Suprapubic skin (tissue), 4 donors: ENCODE measurements around the gene ZNF841. TPM values are rescaled to one million over a fixed set of nuclear protein-coding genes. Genes with fewer than 3 reads are reported as not detected.

ENCODE experiments used
- DNase-seq, 2 donors: peaks; one replicate each; pipeline ENCODE4 v3.0.0-alpha.2; 2019; ENCODE audit warnings: low spot score in 2 of 2
- H3K27ac ChIP-seq: fragments of 200-600 bp; sonication (generic); one replicate; pipeline ENCODE4 v1.5.1; 2019
- H3K27me3 ChIP-seq: fragments of 200-600 bp; sonication (generic); one replicate; pipeline ENCODE4 v1.5.1; 2019
- H3K36me3 ChIP-seq: fragments of 200-600 bp; sonication (generic); one replicate; pipeline ENCODE4 v1.5.1; 2019
- H3K4me1 ChIP-seq: fragments of 200-600 bp; sonication (generic); one replicate; pipeline ENCODE4 v1.5.1; 2019
- H3K4me3 ChIP-seq: fragments of 200-600 bp; sonication (generic); one replicate; pipeline ENCODE4 v1.5.1; 2019; ENCODE audit warnings: mild to moderate bottlenecking
- H3K9me3 ChIP-seq: fragments of 200-600 bp; sonication (generic); one replicate; pipeline ENCODE4 v1.5.1; 2019
- CTCF ChIP-seq, 2 donors: fragments of 200-600 bp in 1 of 2; fragments of 450-650 bp in 1 of 2; sonication (generic) in 1 of 2; IDR thresholded peaks; one replicate each; pipeline ENCODE4 v1.5.1; 2016 to 2019; ENCODE audit warnings: antibody characterized with exemption in 2 of 2, mild to moderate bottlenecking in 1 of 2, moderate library complexity in 1 of 2
- EP300 ChIP-seq: sonication (generic); formaldehyde crosslinking; IDR thresholded peaks from one replicate; pipeline ENCODE4 v1.6.1; 2017; ENCODE audit warnings: antibody characterized with exemption
- POLR2A ChIP-seq, 2 donors: fragments of 450-650 bp; IDR thresholded peaks; one replicate each; pipeline ENCODE4 v1.6.1; 2017; ENCODE audit warnings: antibody characterized with exemption in 2 of 2, mild to moderate bottlenecking in 2 of 2, moderate library complexity in 2 of 2
- POLR2AphosphoS5 ChIP-seq, 3 donors: sonication (generic); formaldehyde crosslinking; IDR thresholded peaks; one replicate each; pipeline ENCODE4 v1.6.1; 2017; ENCODE audit warnings: antibody characterized with exemption in 3 of 3
- WGBS: methylation state at CpG from one replicate; pipeline ENCODE4 v1.1.5; 2018; 5-methylcytosine and 5-hydroxymethylcytosine counted together
- total RNA-seq, 4 donors: library from RNA; depleted of rRNA; stranded (reverse); fragments of >200 nt; gene quantifications; one replicate each; pipeline ENCODE4 v1.1.0, GENCODE V29; 2016

Gene ZNF841
- total RNA-seq, 4 donors from 2014 or later = 12.4 to 33.7 (median 18.6) TPM

GRCh38 chr19:52094526-52095130, 937 bp downstream of the ZNF841 start:
- Histone ChIP-seq H3K4me1 (peaks cover 17% of the 10 kb centered on the region), H3K27ac (peak overlapping the region; percentile 88), H3K9me3 (peaks cover 23% of the 10 kb centered on the region), H3K27me3 (no peaks in the 10 kb centered on the region), H3K4me3 (peak overlapping the region; percentile 94), H3K36me3 (peaks cover 27% of the 10 kb centered on the region)
- 3% methylated on average over 12 of the region's 12 CpGs for WGBS
- no peak for TF ChIP-seq POLR2A (IDR thresholded peaks at IDR 0.05)
- no peak for TF ChIP-seq EP300
- TF ChIP-seq POLR2AphosphoS5 (IDR thresholded peaks at IDR 0.05) = no peak
- TF ChIP-seq CTCF (IDR thresholded peaks at IDR 0.05) = no peak
- no peak for DNase-seq

- DNase-seq = no peak
- H3K4me1 ChIP-seq = no peaks in the 10 kb centered on the region
- no peak overlapping the region for H3K4me3 ChIP-seq
- no peak overlapping the region for H3K27ac ChIP-seq
- no peak for TF ChIP-seq POLR2A (IDR thresholded peaks at IDR 0.05)
- TF ChIP-seq CTCF (IDR thresholded peaks at IDR 0.05) = no peak
- H3K9me3 ChIP-seq = peaks cover 16% of the 10 kb centered on the region
- peaks cover 92% of the 10 kb centered on the region for H3K36me3 ChIP-seq
- no peaks in the 10 kb centered on the region for H3K27me3 ChIP-seq
Measured at GRCh38 chr19:52086481-52086880, 9.1 kb downstream of the ZNF841 start.

GRCh38 chr19:52070496-52070895, 25.1 kb downstream of the ZNF841 start:
- 86% methylated on average over 5 of the region's 5 CpGs for WGBS
- TF ChIP-seq POLR2A (IDR thresholded peaks at IDR 0.05) = no peak
- TF ChIP-seq EP300 = no peak
- TF ChIP-seq CTCF (IDR thresholded peaks at IDR 0.05) = no peak
- no peak for TF ChIP-seq POLR2AphosphoS5 (IDR thresholded peaks at IDR 0.05)
- H3K27ac ChIP-seq = no peak overlapping the region
- peaks cover 99% of the 10 kb centered on the region for H3K36me3 ChIP-seq
- peaks cover 59% of the 10 kb centered on the region for H3K9me3 ChIP-seq
- no peak for DNase-seq
- no peak overlapping the region for H3K4me3 ChIP-seq
- no peaks in the 10 kb centered on the region for H3K4me1 ChIP-seq
- H3K27me3 ChIP-seq = no peaks in the 10 kb centered on the region

GRCh38 chr19:52069653-52070052, 25.9 kb downstream of the ZNF841 start:
- Histone ChIP-seq H3K9me3 (peaks cover 59% of the 10 kb centered on the region), H3K4me3 (no peak overlapping the region), H3K4me1 (no peaks in the 10 kb centered on the region), H3K36me3 (peaks cover 99% of the 10 kb centered on the region), H3K27me3 (no peaks in the 10 kb centered on the region), H3K27ac (no peak overlapping the region)
- 93% methylated on average over 2 of the region's 2 CpGs for WGBS
- DNase-seq = no peak
- TF ChIP-seq POLR2AphosphoS5 (IDR thresholded peaks at IDR 0.05) (no peak), CTCF (IDR thresholded peaks at IDR 0.05) (no peak), POLR2A (IDR thresholded peaks at IDR 0.05) (no peak), EP300 (no peak)

GRCh38 chr19:52066258-52066863, 29.2 kb downstream of the ZNF841 start:
- 95% methylated on average over 6 of the region's 6 CpGs for WGBS
- H3K27ac ChIP-seq = no peak overlapping the region
- H3K4me3 ChIP-seq = no peak overlapping the region
- no peaks in the 10 kb centered on the region for H3K27me3 ChIP-seq
- H3K36me3 ChIP-seq = peaks cover 93% of the 10 kb centered on the region
- H3K4me1 ChIP-seq = no peaks in the 10 kb centered on the region
- DNase-seq = no peak
- TF ChIP-seq POLR2AphosphoS5 (IDR thresholded peaks at IDR 0.05) = no peak
- TF ChIP-seq POLR2A (IDR thresholded peaks at IDR 0.05) = no peak
- TF ChIP-seq CTCF (IDR thresholded peaks at IDR 0.05) = no peak
- no peak for TF ChIP-seq EP300
- peaks cover 63% of the 10 kb centered on the region for H3K9me3 ChIP-seq
